22Rv1 (cell line): ENCODE results near the gene EDIL3.
A peak's percentile ranks its signal among the peaks of the same experiment; 100 is the strongest.

ENCODE experiments used
- H3K27ac ChIP-seq: fragments of 450-650 bp; 2 replicates; pipeline ENCODE4 v1.5.1; 2017
- ZFX ChIP-seq: fragments of 450-650 bp; IDR thresholded peaks from 2 replicates; pipeline ENCODE4 v1.6.1; 2017; ENCODE audit warnings: antibody characterized with exemption, borderline replicate concordance
- TF ChIP-seq, protein P1 (sequence below): fragments of 450-650 bp; IDR thresholded peaks from 2 replicates; pipeline ENCODE4 v1.5.1; 2017; ENCODE audit warnings: mild to moderate bottlenecking

The EDIL3 gene

DNA sequence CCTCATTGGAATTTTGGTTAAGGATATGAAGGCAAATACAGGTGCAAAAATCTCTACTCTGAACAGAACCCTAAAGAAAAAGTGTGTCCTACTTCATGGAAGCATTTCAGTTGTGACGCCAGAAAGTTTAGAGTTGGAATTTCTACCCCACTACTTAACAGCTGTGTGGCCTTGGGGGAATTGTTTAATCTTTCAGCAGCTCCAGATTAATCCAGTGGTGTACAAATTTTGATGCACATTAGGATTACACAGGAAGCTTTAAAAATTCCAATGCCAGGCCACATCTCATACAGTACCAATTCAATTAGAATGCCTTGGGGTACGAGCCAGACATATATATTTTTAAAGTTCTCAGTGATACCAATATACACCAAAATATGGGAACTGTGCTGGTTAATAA is 266.1 kb downstream of the EDIL3 start:
- TF ChIP-seq ZFX, result no peak
- TF ChIP-seq, protein P1, sequence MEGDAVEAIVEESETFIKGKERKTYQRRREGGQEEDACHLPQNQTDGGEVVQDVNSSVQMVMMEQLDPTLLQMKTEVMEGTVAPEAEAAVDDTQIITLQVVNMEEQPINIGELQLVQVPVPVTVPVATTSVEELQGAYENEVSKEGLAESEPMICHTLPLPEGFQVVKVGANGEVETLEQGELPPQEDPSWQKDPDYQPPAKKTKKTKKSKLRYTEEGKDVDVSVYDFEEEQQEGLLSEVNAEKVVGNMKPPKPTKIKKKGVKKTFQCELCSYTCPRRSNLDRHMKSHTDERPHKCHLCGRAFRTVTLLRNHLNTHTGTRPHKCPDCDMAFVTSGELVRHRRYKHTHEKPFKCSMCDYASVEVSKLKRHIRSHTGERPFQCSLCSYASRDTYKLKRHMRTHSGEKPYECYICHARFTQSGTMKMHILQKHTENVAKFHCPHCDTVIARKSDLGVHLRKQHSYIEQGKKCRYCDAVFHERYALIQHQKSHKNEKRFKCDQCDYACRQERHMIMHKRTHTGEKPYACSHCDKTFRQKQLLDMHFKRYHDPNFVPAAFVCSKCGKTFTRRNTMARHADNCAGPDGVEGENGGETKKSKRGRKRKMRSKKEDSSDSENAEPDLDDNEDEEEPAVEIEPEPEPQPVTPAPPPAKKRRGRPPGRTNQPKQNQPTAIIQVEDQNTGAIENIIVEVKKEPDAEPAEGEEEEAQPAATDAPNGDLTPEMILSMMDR, result no peak
- H3K27ac ChIP-seq, result no peak overlapping the region

DNA sequence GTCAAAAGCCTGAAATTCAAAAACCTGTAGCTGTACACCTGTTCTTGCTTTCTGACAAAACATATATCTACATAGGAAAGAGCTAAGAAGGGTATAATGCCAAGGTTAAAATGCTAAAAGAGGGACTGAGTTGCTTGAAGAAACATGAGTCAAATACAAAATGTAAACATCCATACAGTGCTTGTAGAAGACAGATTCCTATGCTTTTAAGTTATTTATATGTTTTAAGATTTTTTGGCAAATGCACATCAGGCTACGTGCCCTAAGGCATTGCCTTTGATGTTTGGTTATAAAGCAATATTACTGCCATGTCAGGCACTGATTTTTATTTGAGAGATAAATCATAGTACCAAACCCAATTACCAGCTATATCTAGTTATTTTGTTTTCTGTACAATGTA is 269.0 kb downstream of the EDIL3 start:
- TF ChIP-seq ZFX, result no peak
- TF ChIP-seq, protein P1, result no peak
- H3K27ac ChIP-seq, result no peak overlapping the region

DNA sequence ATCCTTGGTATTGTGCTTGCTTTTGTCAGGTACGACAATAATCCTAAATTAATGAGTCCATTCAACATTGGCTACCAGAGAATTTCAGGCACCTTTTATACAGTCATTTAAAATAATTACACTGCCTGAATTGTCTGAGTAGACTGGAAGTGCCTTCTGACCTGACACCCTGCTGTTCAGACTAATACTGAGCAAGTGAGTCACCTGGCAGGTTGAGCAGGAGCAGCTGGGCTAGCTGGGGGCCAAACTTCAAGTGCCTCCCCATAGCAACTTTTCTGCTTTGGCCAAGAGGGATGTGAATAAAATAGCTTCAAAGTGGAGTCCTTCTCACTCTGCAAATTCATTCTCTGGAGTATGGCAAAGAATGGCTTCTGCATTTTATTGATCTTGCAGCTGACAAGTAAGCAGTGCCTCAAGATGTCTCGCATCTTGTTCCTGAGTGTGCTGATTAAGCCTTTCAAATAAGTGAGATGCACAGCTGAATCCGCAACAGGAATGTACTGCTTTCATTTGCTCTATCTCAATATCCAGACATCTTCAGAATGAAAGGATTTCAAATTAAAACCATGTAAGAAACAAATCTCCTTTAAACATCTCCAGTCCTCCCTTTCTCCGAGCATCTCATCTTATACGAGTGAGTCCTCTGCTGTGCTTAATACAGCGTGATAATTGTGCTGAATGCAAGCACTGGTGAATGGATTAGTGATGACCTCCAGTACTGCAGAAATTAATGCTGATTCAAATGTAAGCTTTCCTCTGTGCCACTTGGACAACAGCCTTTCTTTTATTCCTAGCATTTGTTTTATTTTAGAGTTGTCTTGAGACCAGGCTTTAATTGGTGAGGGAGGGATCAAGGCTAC is 271.2 kb downstream of the EDIL3 start:
- no peak overlapping the region for H3K27ac ChIP-seq
- TF ChIP-seq, protein P1, result no peak
- no peak for TF ChIP-seq ZFX

DNA sequence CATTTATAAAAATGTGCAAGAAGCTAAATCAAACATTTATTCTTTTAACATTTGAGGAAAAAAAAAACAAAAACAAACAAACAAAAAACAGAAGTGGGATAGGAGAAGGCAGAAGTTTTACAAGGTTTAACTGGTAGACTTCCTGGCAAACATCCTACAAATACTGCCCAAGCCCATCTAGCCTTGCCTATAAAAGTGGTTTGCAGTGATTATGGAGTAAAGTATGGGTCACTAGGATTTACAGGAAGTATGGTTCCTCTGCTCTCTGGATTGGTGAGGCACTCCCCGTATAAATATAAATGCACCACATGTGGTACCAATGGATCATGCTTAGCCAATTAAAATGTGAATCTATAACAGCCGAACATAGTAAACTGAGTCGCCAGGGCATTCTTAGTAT is 291.9 kb downstream of the EDIL3 start:
- H3K27ac ChIP-seq, result no peak overlapping the region
- TF ChIP-seq, protein P1, result no peak
- no peak for TF ChIP-seq ZFX

DNA sequence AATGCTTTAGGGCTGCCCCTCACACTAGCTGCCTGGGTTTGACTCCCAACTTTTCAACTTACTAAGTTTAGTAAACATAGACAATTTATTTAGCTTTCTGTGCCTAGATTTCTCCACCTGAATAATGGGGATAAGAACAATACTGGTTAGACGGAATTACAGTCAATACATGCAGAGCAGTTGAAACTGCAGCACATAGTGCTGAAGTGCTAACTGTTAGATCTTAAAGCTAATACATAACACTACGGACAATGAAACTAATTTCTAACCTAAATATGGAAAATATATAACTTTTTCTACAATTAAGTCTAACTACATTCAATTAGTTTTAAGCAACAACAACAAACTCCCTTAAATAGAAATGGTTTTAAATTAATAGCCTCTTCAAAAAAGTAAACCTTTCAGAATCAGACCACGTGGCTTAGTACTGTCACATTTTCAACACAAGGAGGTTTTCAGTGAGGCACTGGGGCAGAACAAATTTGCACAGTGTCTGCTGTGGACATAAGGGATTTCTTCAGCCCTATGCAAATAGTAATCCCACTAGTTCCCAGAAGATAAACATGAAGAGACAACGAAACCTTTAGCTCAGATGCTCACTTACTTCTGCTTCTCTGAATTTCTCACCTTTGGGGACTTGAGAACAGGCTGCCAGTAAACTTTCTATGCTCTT is 293.4 kb downstream of the EDIL3 start:
- no peak for TF ChIP-seq ZFX
- TF ChIP-seq, protein P1, result no peak
- no peak overlapping the region for H3K27ac ChIP-seq

DNA sequence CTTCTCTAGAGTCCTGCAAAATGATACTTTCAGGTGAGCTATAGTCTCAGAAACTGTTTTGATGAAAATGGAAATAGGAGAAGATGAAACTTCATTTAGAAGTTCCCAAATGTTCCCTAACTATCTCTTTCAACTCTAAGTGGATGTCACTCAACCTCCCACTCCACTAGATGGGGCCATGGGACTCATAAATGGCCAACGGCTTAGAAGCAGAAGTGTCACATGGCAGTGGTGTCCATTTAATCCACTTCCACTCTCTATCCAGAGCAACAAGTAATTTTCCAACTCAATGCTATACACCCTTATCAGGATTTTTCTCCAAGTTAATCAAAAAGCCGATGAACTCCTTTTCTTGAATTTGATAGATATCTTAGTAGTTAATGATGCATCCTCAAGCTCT is 295.7 kb downstream of the EDIL3 start:
- no peak for TF ChIP-seq ZFX
- TF ChIP-seq, protein P1, result peak; percentile 69
- no peak overlapping the region for H3K27ac ChIP-seq

DNA sequence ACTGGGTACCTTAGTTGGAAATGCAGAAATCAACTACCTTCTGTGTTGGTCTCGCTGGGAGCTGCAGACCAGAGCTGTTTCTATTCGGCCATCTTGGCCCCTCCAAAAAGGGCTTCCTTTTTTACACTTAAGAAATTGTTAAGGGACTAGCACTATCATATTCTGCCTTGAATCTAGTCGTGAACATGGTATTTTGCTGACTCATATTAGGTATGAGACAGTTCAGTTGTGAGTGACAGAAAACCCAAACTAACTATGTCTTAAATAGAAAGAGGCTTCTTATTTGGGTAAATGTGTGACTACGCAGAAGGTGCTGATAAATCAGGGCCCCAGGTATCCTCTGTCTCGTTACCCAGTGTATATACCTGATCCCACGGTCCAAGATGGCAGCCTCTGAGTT is 298.2 kb downstream of the EDIL3 start:
- no peak overlapping the region for H3K27ac ChIP-seq
- TF ChIP-seq ZFX, result no peak
- TF ChIP-seq, protein P1, result no peak
